ENCODE data around the gene ATP1A3.
"Not testable (repeated sequence)": the region's sequence is repeated elsewhere in the genome, so short reads cannot be mapped to it uniquely, and the experiment has no call there.

ATP1A3 gene

DNA sequence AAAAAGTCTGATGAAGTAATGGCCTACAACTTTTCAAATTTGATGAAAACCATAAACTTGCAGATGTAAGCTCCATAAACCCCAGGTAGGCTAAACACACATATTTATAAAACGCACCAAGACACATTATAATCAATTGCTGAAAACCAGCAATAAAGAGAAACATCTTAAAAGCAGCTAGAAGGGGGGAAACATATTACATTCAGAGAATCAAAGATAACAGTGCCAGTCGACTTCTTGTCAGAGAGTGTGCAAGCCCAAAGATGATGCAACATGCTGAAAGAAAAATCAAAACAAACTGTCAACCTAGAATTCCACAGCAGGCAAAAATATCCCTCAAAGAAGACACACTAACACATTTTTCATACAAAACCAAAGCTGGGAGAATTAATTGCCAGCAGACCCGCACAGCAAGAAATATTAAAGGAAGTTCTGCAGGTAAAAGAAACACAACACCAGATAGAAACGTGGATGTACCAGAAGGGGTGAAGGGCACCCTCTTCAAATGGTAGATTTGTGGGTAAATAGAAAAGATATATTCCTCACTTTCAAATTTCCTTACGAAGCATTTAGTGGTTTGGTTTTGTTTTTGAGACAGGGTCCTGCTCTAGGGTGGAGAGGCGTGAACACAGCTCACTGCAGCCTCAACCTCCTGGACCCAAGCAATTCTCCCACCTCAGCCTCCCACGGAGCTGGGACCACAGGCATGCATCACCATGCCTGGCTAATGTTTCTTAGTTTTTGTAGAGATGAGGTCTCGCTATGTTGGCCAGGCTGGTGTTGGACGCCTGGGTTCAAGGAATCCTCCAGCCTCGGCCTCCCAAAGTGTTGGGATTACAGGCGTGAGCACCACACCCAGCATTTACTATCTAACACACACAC lies 16.5 kb upstream of the ATP1A3 start:
- no peak for DNase-seq

DNA sequence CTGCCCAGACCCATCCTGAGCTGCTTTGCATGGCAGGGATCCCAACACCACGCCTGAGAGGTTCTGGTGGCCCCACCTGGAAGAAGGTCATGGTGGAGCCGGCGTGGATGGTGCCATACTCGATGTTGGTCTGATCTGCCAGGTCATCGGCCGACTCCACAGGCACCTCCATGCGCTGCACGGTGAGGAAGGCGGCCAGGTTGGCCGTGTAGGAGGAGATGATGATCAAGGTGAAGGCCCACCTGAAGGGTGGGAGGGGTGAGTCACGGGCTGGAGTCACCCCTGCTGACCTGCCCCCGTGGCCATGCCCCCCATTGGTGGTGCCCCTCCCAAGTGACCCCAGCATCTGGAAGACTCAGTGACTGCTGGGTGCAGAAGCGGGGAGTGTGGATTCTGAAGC lies 12.5 kb upstream of the ATP1A3 start:
- DNase-seq: no peak

DNA sequence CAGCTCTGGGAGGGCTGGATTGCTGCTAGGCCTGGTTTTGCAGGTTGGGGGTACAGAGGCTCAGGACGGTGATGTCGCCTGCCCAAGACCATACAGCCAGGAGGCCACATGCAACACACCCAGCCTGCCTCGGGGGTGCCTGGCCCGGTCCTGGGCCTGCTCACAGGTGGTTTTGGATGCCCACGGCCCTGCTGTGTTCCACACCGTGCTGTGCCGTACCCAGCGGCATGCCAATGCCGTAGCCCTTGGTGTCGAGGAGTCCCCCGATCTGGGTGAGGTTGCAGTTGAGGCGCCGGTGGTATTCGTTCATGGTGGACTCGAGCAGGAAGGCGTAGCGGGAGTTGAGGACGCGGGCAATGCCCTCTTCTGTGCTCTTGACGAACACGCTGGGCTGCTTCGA lies 11.5 kb upstream of the ATP1A3 start:
- no peak for DNase-seq

- no peak for DNase-seq
These were observed 9.7 kb upstream of the ATP1A3 start for GRCh38 chr19:42003506-42004294.

GRCh38 chr19:41999878-42000208 lies 5.8 kb upstream of the ATP1A3 start:
- DNase-seq: no peak

DNA sequence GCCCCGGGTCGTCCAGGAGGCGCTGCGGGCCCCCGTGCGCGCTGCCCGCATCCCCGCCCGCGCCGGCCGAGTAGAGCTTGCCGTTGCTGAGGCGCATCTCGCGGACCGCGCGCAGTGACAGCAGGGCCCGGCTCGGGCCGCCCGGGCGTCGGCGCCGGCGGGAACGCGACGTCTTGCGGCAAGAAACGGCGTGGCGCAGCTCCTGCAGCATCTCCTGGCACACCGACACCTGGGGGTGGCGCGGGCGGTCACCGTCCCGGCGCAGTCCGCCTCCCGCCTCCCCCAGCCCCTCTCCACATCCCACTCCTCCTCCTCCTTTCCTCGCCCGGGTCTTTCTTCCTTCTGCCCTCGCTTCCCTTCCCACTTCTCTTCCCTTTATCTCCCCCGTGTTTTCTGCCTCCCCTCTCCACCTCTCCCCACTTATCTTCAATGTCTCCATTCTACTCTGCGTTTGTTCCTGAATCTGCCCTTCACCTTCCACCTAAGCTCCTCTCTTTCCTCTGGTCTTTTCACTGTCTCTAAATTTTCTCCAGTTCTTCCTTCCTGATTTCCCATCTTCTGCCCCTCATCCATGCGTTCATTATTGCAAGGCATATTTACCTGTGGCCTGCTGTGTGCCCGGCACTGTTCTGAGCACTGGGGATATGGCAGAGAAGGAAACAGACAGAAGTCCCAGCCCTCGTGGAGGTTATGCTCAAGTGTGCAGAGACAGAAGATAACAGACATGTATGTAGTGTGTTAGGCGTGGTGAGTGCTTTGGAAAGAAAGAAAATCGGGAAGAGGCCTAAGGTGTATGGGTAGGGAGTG lies 5.2 kb upstream of the ATP1A3 start:
- DNase-seq: no peak

GRCh38 chr19:41998246-41999020 lies 4.4 kb upstream of the ATP1A3 start:
- DNase-seq: peak; percentile 21

DNA sequence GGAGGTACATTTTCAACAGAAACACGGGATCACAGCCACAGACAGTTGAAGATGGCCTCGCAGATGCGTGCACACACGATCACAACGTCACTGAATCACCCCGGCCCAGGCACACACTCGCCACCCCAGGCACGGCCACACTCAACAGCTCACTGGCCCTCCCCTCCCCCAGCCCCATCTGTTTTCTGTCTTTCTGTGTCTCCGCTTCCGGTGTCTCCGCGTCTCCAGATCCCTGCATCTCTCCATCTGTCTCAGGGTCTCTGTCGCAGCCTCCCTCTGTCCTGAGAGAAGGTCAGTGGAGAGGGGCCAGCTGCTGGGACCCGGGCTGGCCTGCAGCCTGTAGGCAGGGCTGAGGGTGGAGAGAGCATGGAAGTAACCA lies 3.8 kb upstream of the ATP1A3 start:
- DNase-seq: no peak

- peak; percentile 25 for DNase-seq
These were observed 3.3 kb upstream of the ATP1A3 start for GRCh38 chr19:41997121-41997850.

- no peak for DNase-seq
These were observed 2.1 kb upstream of the ATP1A3 start for GRCh38 chr19:41995959-41996797.

DNA sequence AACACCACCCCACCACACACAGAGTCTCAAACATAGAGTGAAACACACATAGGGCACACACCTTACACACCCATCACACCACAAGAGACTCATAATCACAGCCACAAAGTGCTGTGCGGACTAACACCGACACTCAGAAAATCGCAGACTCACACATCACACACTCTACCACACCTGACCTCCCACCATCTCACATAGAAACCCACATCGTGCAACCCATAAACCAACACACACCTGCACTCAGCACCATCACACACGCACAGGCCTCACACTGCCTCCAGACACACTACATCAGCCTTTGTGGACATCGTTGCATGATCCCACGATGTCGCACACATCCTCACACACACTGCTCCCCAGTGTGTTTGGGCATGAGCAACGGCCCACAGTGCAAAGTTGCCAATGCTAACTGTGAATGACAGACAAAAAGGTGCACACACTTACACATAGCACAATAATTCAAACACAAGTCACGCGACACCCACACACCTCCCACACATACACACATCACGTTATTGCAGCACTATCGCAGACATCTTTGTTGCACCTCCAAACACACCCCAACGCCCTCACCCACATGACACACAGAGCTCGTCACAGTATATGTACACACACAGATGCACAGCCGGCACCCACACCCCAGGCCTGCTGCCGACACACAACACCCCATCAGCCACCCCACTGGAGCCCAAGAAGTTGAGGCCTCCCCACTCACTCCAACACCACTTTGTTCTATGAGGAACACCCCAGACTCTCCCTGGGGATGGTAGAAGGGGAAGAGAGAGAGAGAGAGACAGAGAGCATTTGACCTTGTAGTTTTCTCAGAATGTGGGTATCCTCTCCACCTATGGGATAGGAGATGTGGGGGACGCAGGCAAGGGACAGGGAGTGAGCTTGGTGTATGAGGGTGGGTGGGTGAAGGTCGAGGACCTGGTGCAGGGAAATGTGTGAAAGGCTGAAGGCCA lies 1.2 kb upstream of the ATP1A3 start:
- no peak for DNase-seq

DNA sequence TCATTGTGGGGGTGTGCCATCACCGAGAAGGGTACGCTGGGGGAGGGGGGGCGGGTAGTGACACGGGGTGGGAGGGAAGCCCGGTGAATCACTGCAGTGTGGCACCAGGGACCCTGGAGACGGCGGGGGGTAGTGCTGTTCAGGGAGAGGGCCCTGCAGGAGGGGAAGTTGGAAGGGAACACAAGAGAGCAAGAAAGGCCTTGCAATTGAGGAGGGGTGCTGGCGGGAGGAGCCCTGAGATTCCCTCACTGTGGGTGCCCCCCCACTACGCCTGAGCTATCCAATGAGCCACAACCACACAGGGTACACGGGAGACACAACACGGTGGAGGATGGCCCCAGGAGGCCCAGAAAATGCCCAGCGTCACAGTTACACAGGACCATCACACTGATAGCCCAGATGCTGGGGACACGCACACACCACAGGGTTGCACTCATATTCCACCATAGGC lies 516 bp upstream of the ATP1A3 start:
- no peak for DNase-seq

- DNase-seq: not testable (repeated sequence)
These were observed 2.0 kb downstream of the ATP1A3 start for GRCh38 chr19:41991925-41992569.

GRCh38 chr19:41991025-41991424 lies 3.0 kb downstream of the ATP1A3 start:
- no peak for DNase-seq

- no peak for DNase-seq
These were observed 3.4 kb downstream of the ATP1A3 start for GRCh38 chr19:41990615-41991014.

DNA sequence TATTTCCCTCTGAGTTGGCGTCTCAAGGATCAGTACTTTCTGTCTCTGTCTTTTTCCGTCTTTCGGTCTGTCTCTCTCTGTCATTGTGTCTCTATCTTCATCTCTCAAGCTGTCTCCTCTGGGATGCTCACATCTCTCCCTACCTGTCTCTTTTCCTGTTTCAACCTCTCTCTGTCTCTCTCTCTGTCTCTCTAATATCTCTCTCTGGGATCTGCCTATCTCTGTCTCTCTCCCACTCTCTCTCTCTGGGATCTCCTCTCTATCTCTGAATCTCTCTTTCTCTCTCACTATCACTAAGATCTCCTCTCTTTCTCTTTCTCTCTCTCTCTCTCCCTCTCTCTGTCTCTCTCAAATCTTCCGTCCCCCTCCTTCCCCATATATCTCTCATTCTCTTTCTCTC lies 4.0 kb downstream of the ATP1A3 start:
- DNase-seq: no peak

GRCh38 chr19:41988947-41989346 lies 5.1 kb downstream of the ATP1A3 start:
- no peak for DNase-seq

- no peak for DNase-seq
These were observed 6.7 kb downstream of the ATP1A3 start for GRCh38 chr19:41987141-41987860.

All from T-helper 9 cell (primary cell).